T-helper 1 cell treated with Interleukin-12 subunit alpha and Interleukin-12 subunit beta and Interleukin-4 antibody, amounts not matched to agents 30 μg/mL and 1 μg/mL, for 36 hours (primary cell): ENCODE results near the gene TECR.
"Not testable (repeated sequence)": the region's sequence is repeated elsewhere in the genome, so short reads cannot be mapped to it uniquely, and the experiment has no call there.

Experiments used
- H3K27ac Mint-ChIP-seq: one replicate; pipeline ENCODE4 v1.8.0; 2021; ENCODE audit warnings: mild to moderate bottlenecking, mixed read lengths
- H3K27me3 Mint-ChIP-seq: one replicate; pipeline ENCODE4 v1.8.0; 2021; ENCODE audit warnings: low read depth, mixed read lengths
- H3K36me3 Mint-ChIP-seq: one replicate; pipeline ENCODE4 v1.8.0; 2021; ENCODE audit warnings: low read depth, mixed read lengths
- H3K4me1 Mint-ChIP-seq: one replicate; pipeline ENCODE4 v1.8.0; 2021; ENCODE audit warnings: low read depth, mixed read lengths
- H3K4me3 Mint-ChIP-seq: one replicate; pipeline ENCODE4 v1.8.0; 2021; ENCODE audit warnings: mild to moderate bottlenecking, moderate library complexity, mixed read lengths
- H3K9me3 Mint-ChIP-seq: one replicate; pipeline ENCODE4 v1.8.0; 2021; ENCODE audit warnings: mixed read lengths

Gene TECR

GRCh38 chr19:14570864-14571527, 41.6 kb downstream of the TECR start:
- Mint-ChIP-seq H3K36me3 (peaks cover 2% of the 10 kb centered on the region), H3K27me3 (no peaks in the 10 kb centered on the region), H3K9me3 (no peaks in the 10 kb centered on the region), H3K4me1 (peaks cover 23% of the 10 kb centered on the region), H3K4me3 (peak overlapping the region; percentile 96), H3K27ac (no peak overlapping the region)

DNA sequence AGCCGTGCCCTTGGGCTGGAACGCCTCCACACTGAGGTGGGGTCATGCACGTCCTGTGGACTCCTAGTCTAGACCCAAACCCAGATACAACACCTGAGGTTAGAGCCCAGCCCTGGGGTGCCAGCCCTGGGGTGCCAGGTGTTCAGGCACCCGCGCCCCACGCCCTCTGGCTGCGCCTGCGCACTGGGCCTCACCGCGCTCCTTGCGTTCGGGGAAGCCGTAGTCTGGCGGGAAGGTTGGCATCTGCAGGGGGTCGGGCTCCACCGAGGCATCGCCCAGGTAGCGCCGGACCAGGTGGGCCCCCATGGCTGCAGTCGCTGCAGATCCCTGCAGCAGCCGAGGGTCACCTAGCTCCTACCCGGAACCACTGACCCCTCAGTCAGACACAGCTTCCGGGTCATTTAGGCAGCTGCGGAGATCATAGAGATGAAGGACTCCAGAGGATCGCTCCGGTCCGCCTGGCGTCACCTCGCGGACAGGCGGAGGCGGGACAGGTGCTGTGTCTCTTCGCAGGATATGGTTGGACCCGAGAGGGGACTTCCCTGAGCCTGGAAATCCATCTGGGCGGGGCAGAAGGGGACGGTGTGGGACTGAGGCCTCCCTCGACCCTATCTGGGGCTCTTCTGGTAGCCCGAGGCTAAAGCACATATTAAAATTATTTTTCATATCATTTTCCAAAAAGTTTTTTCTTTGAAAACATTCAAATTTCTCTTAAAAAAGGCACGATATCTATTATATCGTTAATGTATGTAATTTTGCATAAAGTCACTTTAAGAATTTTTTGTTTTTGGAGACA, 42.5 kb downstream of the TECR start, which contains the start of gene NDUFB7:
TSS of gene NDUFB7 (minus strand) at position 372 of the 796 bp plus-strand sequence. CDS start at position 306, 66 bp downstream.
- Mint-ChIP-seq H3K9me3 (no peaks in the 10 kb centered on the region), H3K27ac (peak within 1 kb of the TSS; percentile 83), H3K36me3 (peaks cover 2% of the 10 kb centered on the region), H3K4me3 (peak within 1 kb of the TSS; percentile 96), H3K27me3 (no peaks in the 10 kb centered on the region), H3K4me1 (peaks cover 20% of the 10 kb centered on the region)

DNA sequence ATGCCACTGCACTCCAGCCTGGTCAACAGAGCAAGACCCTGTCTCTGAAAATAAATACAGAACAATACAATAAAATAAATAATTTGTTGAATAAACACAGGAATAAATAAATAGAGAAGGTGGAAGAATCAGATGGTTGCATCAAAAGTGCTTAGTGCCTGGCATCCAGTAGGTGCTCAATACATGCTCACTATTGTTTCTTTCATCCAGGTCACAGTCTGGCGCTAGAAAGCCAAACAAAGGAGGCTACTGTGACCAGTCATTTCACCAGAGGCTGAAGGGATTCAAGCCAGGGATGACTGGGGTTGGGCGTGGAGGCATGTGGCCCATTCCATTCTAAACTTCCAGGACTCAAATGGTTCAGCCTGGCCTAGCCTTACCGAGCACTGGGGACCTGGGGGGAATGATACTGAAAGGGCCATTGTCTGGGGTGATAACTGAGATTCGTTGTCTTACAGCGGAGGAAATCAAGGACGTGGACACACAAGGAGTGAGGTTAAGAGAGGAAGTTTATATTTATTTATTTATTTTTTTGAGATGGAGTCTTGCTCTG, 46.1 kb downstream of the TECR start:
- Mint-ChIP-seq H3K4me3 (no peak overlapping the region), H3K4me1 (peaks cover 11% of the 10 kb centered on the region), H3K9me3 (no peaks in the 10 kb centered on the region), H3K27ac (no peak overlapping the region), H3K36me3 (no peaks in the 10 kb centered on the region), H3K27me3 (no peaks in the 10 kb centered on the region)

DNA sequence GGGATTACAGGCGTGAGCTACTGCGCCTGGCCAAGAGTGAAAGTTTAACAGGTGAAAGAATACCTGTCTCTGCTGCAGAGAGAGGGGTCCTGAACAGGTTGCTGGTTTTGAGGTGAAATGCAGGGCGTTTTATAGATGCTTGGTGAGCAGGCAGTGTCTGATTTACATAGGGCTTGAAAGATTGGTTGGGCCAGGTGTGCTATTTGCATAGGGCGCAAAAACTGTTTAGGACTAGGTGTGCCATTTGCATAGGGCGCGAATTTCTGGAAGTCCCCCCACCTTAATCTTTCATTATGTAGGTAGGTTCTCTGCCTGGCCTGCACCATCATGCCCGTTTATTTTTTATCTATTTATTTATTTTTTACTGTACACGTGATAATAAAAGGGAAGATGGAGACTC, 47.0 kb downstream of the TECR start:
- Mint-ChIP-seq H3K9me3 (no peaks in the 10 kb centered on the region), H3K36me3 (no peaks in the 10 kb centered on the region), H3K4me1 (peaks cover 6% of the 10 kb centered on the region)

GRCh38 chr19:14577264-14577663, 47.9 kb downstream of the TECR start:
- peaks cover 4% of the 10 kb centered on the region for H3K4me1 Mint-ChIP-seq
- H3K27me3 Mint-ChIP-seq = no peaks in the 10 kb centered on the region
- H3K27ac Mint-ChIP-seq = no peak overlapping the region
- H3K4me3 Mint-ChIP-seq = no peak overlapping the region
- H3K36me3 Mint-ChIP-seq = no peaks in the 10 kb centered on the region
- H3K9me3 Mint-ChIP-seq = no peaks in the 10 kb centered on the region

More for the DNA sequence above, 47.0 kb downstream of the TECR start:
- H3K27me3 Mint-ChIP-seq = no peaks in the 10 kb centered on the region
- H3K4me3 Mint-ChIP-seq = no peak overlapping the region
- H3K27ac Mint-ChIP-seq = no peak overlapping the region

DNA sequence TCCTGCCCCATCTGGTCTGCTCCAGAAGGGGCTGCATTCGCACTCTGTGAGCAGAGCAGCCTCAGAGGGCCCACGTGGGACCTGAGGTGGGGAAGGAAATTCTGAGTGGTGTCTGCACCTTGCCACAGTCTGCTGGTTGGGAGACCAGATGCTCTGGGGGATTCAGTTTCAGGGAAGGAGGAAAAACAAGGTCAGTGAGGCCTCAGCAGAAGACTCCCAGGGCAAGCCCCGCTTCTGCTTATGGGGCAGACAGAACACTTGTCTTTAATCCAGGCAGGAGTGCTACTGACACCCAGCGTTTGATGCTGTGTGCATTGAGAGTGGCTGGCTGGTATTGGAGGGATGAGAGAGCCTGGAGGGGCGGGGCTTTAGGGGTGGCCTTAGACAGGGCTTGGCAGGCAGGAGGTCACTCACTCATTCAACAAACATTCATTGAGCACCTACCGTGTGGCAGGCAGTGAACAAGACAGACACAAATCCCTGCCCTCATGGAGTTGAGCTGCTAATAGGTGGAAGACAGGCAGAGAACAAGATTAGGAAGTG, 48.6 kb downstream of the TECR start:
- H3K4me3 Mint-ChIP-seq = no peak overlapping the region
- peaks cover 4% of the 10 kb centered on the region for H3K4me1 Mint-ChIP-seq
- H3K27me3 Mint-ChIP-seq = no peaks in the 10 kb centered on the region
- no peaks in the 10 kb centered on the region for H3K36me3 Mint-ChIP-seq
- H3K9me3 Mint-ChIP-seq = no peaks in the 10 kb centered on the region
- no peak overlapping the region for H3K27ac Mint-ChIP-seq

GRCh38 chr19:14580623-14581237, 51.3 kb downstream of the TECR start:
- Mint-ChIP-seq H3K27me3 (no peaks in the 10 kb centered on the region), H3K9me3 (no peaks in the 10 kb centered on the region), H3K27ac (no peak overlapping the region), H3K4me3 (no peak overlapping the region), H3K4me1 (peaks cover 2% of the 10 kb centered on the region), H3K36me3 (no peaks in the 10 kb centered on the region)

DNA sequence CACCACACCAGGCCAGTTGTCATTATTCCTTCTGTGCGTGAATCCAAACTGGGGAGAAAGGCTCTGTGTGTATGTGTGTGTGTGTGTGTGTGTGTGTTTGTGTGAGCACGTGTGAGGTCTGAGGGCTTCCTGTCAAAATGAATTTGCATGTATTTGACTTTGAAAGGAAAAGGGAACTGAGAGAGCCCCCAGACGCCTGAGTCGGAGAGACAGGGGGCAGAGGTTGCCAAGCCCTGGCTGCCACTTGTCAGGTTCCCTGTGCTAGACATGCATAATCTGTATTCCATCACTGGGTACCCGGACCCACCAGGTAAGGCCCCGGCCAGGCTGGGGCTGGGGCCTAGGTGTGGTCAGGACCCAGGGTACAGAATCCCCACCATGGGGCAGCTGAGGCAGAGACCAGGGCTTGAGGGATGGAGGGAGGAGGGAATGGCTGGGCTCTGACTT, 53.5 kb downstream of the TECR start, which contains the start of gene CLEC17A:
TSS of gene CLEC17A (plus strand) at position 191 of the 447 bp plus-strand sequence. CDS start at position 268, 77 bp downstream.
- no peaks in the 10 kb centered on the region for H3K36me3 Mint-ChIP-seq
- H3K4me1 Mint-ChIP-seq = peaks cover 2% of the 10 kb centered on the region
- no peaks in the 10 kb centered on the region for H3K27me3 Mint-ChIP-seq
- no peak within 1 kb of the TSS for H3K4me3 Mint-ChIP-seq
- no peaks in the 10 kb centered on the region for H3K9me3 Mint-ChIP-seq
- no peak within 1 kb of the TSS for H3K27ac Mint-ChIP-seq

DNA sequence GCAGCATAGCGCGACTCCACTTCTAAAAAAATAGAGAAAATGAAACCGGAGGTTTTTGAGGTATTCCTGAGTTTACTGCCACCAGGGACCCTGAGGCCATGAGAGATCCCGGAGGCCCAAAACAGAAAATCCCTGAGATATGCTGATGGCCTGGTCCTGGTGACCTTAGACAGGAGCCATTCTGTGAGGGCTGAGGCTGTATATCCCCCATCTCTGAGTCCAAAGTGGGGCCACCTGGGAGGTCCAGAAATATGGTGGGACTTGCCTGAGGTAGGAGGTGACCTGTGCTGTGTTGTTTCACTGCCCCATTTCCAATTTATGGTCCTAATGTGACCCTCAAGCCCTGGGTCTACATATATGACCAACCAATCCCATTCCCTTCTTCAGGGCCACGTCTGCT, 55.0 kb downstream of the TECR start:
- not testable (repeated sequence) for H3K27ac Mint-ChIP-seq, H3K27me3 Mint-ChIP-seq, H3K4me1 Mint-ChIP-seq, H3K36me3 Mint-ChIP-seq, H3K9me3 Mint-ChIP-seq, H3K4me3 Mint-ChIP-seq

DNA sequence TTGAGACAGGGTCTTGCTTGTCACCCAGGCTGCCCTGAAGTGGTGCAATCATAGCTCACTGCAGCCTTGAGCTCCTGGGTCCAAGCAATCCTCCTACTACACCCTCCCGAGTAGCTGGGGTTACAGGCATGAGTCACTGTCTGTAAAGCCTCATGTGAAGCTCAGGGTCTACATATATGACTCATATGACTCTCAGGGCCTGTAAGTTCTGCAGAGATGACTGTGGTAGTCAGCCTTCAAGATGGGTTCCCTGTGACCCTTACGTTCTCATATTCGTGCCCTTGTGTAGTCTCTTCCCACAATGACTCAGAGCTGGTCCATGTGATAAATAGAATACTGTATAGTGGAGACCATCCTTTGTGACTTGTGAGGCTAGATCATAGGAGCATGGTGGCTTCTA, 55.8 kb downstream of the TECR start:
- H3K4me1 Mint-ChIP-seq, H3K4me3 Mint-ChIP-seq, H3K27ac Mint-ChIP-seq, H3K27me3 Mint-ChIP-seq, H3K36me3 Mint-ChIP-seq, H3K9me3 Mint-ChIP-seq: not testable (repeated sequence)

DNA sequence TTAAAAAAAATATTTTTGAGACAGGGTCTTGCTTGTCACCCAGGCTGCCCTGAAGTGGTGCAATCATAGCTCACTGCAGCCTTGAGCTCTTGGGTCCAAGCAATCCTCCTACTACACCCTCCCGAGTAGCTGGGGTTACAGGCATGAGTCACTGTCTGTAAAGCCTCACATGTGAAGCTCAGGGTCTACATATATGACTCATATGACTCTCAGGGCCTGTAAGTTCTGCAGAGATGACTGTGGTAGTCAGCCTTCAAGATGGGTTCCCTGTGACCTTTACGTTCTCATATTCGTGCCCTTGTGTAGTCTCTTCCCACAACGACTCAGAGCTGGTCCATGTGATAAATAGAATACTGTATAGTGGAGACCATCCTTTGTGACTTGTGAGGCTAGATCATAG, 60.0 kb downstream of the TECR start:
- not testable (repeated sequence) for H3K27ac Mint-ChIP-seq, H3K9me3 Mint-ChIP-seq, H3K4me1 Mint-ChIP-seq, H3K27me3 Mint-ChIP-seq, H3K4me3 Mint-ChIP-seq, H3K36me3 Mint-ChIP-seq

GRCh38 chr19:14595558-14595957, 66.2 kb downstream of the TECR start:
- H3K27ac Mint-ChIP-seq = no peak overlapping the region
- H3K36me3 Mint-ChIP-seq = peaks cover 7% of the 10 kb centered on the region
- H3K4me3 Mint-ChIP-seq = no peak overlapping the region
- H3K27me3 Mint-ChIP-seq = no peaks in the 10 kb centered on the region
- no peaks in the 10 kb centered on the region for H3K4me1 Mint-ChIP-seq
- H3K9me3 Mint-ChIP-seq = peaks cover 17% of the 10 kb centered on the region

DNA sequence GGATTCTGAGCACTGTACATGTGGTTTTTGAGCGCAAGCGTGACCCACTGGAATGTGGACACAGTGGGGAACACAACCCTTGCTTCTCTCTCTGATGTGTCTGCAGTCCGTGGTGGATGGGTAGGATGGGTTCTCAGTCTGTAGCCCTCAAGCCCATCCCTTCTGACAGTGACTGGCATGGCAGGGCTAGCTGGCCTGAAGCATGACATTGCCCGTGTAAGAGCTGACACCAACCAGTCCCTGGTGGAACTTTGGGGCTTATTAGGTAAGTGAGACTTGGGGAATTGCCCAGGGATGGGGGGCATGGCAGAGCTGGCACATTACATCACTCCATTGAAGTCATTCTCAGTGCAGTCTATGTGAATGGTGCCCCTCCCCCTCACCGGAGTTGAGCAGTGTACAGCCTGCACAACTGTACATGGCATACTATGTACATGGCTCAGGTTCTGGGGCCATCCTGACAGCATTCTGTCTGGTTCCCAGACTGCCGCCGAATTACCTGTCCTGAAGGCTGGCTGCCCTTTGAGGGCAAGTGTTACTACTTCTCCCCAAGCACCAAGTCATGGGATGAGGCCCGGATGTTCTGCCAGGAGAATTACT, 70.3 kb downstream of the TECR start:
- Mint-ChIP-seq H3K9me3 (peaks cover 25% of the 10 kb centered on the region), H3K27me3 (no peaks in the 10 kb centered on the region), H3K4me3 (no peak overlapping the region), H3K27ac (no peak overlapping the region), H3K4me1 (no peaks in the 10 kb centered on the region), H3K36me3 (peaks cover 7% of the 10 kb centered on the region)

DNA sequence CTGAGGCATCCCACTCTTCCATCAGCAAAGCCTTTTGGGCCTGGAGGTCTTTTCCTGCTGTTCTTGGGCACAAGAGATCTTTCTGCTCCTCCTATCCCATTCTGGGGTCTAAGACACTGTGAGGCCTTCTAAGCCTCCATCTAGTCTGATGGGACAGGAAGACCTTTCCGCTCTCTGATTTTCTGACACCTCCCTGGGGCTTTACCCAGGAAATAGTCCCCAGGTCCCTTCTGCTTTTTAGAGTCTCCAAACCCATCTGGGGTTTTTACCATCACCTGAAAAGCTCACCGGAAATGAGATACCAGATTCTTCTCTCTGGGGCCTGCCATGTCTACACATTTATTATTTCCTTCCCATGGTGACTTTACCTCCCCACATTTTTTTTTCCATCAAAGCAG, 74.6 kb downstream of the TECR start:
- no peaks in the 10 kb centered on the region for H3K4me1 Mint-ChIP-seq
- no peaks in the 10 kb centered on the region for H3K36me3 Mint-ChIP-seq
- no peak overlapping the region for H3K4me3 Mint-ChIP-seq
- peaks cover 10% of the 10 kb centered on the region for H3K9me3 Mint-ChIP-seq
- H3K27ac Mint-ChIP-seq = no peak overlapping the region
- H3K27me3 Mint-ChIP-seq = no peaks in the 10 kb centered on the region
